HCT116 (cell line): ENCODE measurements around the gene ACSM3.

Experiments
- ATF3 ChIP-seq: IDR thresholded peaks from 2 replicates; pipeline ENCODE4 v1.6.1; 2012
- CEBPB ChIP-seq: IDR thresholded peaks from 2 replicates; pipeline ENCODE4 v1.6.1; 2012; ENCODE audit warnings: low read depth
- EGR1 ChIP-seq: IDR thresholded peaks from 2 replicates; pipeline ENCODE4 v1.6.1; 2012; ENCODE audit warnings: low read depth
- EZH2 ChIP-seq: fragments of 200-600 bp; sonication (generic); IDR thresholded peaks from 2 replicates; pipeline ENCODE4 v1.6.1; 2017; ENCODE audit warnings: antibody characterized with exemption, mixed run types
- FOSL1 ChIP-seq: IDR thresholded peaks from 2 replicates; pipeline ENCODE4 v1.6.1; 2012; ENCODE audit warnings: low read depth
- POLR2A ChIP-seq: IDR thresholded peaks from 2 replicates; pipeline ENCODE4 v1.7.0; 2011; ENCODE audit warnings: borderline replicate concordance; ENCODE audit not compliant: insufficient read depth, insufficient read length; ENCODE audit errors: extremely low read depth
- RAD21 ChIP-seq: IDR thresholded peaks from 2 replicates; pipeline ENCODE4 v1.6.1; 2012; ENCODE audit warnings: low read depth, mild to moderate bottlenecking
- REST ChIP-seq: IDR thresholded peaks from 2 replicates; pipeline ENCODE4 v1.6.1; 2012; ENCODE audit warnings: low read depth
- SIN3A ChIP-seq: IDR thresholded peaks from 2 replicates; pipeline ENCODE4 v1.6.1; 2012; ENCODE audit warnings: low read depth
- SRF ChIP-seq: IDR thresholded peaks from 2 replicates; pipeline ENCODE4 v1.6.1; 2012; ENCODE audit warnings: low read depth
- TCF7L2 ChIP-seq: IDR thresholded peaks from 2 replicates; pipeline ENCODE4 v1.7.0; 2011; ENCODE audit warnings: borderline replicate concordance, inconsistent platforms; ENCODE audit not compliant: insufficient read depth, insufficient read length; ENCODE audit errors: extremely low read depth
- TF ChIP-seq, protein P1 (sequence below), 3 experiments: fragments of 200-600 bp in 1 of 3; sonication (generic) in 1 of 3; IDR thresholded peaks in 2 of 3; conservative IDR thresholded peaks in 1 of 3; 2 replicates each; pipeline ENCODE4 v1.5.1; 2012 to 2017; ENCODE audit warnings: low read depth in 2 of 3, low read length in 2 of 3, antibody characterized with exemption in 1 of 3, borderline replicate concordance in 1 of 3, control low read depth in 1 of 3, mild to moderate bottlenecking in 1 of 3, mixed read lengths in 1 of 3, mixed run types in 1 of 3, moderate library complexity in 1 of 3; ENCODE audit not compliant: insufficient read depth in 1 of 3

GRCh38 chr16:20821682-20822081 is 57.9 kb downstream of the ACSM3 start:
- TF ChIP-seq POLR2A (no peak), TCF7L2 (no peak), EGR1 (no peak), ATF3 (no peak), CEBPB (no peak), SRF (no peak), REST (no peak), EZH2 (no peak), RAD21 (no peak), SIN3A (no peak), FOSL1 (no peak)
- TF ChIP-seq, protein P1, sequence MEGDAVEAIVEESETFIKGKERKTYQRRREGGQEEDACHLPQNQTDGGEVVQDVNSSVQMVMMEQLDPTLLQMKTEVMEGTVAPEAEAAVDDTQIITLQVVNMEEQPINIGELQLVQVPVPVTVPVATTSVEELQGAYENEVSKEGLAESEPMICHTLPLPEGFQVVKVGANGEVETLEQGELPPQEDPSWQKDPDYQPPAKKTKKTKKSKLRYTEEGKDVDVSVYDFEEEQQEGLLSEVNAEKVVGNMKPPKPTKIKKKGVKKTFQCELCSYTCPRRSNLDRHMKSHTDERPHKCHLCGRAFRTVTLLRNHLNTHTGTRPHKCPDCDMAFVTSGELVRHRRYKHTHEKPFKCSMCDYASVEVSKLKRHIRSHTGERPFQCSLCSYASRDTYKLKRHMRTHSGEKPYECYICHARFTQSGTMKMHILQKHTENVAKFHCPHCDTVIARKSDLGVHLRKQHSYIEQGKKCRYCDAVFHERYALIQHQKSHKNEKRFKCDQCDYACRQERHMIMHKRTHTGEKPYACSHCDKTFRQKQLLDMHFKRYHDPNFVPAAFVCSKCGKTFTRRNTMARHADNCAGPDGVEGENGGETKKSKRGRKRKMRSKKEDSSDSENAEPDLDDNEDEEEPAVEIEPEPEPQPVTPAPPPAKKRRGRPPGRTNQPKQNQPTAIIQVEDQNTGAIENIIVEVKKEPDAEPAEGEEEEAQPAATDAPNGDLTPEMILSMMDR (IDR thresholded peaks at IDR 0.05 in 2 of 3, conservative IDR thresholded peaks at IDR 0.05 in 1 of 3; ENCODE audit: borderline replicate concordance in 1 of 3, insufficient read depth in 1 of 3, low read depth in 2 of 3, low read length in 2 of 3): no peak
